ENCODE measurements around the gene PIP4K2C.

Gene PIP4K2C

GRCh38 chr12:57575771-57576612 lies 15.0 kb upstream of the PIP4K2C start:
- TF ChIP-seq, protein P1, sequence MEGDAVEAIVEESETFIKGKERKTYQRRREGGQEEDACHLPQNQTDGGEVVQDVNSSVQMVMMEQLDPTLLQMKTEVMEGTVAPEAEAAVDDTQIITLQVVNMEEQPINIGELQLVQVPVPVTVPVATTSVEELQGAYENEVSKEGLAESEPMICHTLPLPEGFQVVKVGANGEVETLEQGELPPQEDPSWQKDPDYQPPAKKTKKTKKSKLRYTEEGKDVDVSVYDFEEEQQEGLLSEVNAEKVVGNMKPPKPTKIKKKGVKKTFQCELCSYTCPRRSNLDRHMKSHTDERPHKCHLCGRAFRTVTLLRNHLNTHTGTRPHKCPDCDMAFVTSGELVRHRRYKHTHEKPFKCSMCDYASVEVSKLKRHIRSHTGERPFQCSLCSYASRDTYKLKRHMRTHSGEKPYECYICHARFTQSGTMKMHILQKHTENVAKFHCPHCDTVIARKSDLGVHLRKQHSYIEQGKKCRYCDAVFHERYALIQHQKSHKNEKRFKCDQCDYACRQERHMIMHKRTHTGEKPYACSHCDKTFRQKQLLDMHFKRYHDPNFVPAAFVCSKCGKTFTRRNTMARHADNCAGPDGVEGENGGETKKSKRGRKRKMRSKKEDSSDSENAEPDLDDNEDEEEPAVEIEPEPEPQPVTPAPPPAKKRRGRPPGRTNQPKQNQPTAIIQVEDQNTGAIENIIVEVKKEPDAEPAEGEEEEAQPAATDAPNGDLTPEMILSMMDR (IDR thresholded peaks at IDR 0.05; ENCODE audit: low read depth, low read length) = no peak
- DNase-seq (ENCODE audit: extremely low read depth, low read depth) = no peak

- TF ChIP-seq, protein P1 (IDR thresholded peaks at IDR 0.05; ENCODE audit: low read depth, low read length) = no peak
These were observed 14.3 kb upstream of the PIP4K2C start for GRCh38 chr12:57576613-57577160.

GRCh38 chr12:57577981-57578758 lies 12.8 kb upstream of the PIP4K2C start:
- TF ChIP-seq, protein P1 (IDR thresholded peaks at IDR 0.05; ENCODE audit: low read depth, low read length) = no peak
- DNase-seq (ENCODE audit: extremely low read depth, low read depth) = no peak

More at GRCh38 chr12:57576613-57577160, 14.3 kb upstream of the PIP4K2C start:
- DNase-seq (ENCODE audit: extremely low read depth, low read depth) = no peak

DNA sequence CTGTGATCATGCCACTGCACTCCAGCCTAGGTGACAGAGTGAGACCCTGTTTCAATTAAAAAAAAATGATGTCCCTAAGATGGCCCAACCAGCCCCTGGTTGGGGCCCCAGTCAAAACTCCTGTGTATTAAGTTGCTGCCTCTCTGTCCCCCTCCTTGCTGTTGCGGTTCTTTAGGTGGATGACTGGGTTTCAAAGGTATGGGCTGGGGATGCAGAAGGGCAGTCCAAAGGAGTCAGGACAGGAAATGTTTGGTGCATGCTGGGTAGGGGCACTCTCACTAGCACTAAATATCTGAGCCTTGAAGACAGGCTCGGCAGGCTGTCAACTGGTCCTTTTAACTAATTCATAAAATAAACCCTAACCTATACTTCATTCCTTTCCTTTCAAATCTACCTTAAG lies 12.0 kb upstream of the PIP4K2C start:
- no peak for DNase-seq (ENCODE audit: extremely low read depth, low read depth)
- TF ChIP-seq, protein P1 (IDR thresholded peaks at IDR 0.05; ENCODE audit: low read depth, low read length) = no peak

GRCh38 chr12:57579677-57580465 lies 11.1 kb upstream of the PIP4K2C start:
- TF ChIP-seq, protein P1 (IDR thresholded peaks at IDR 0.05; ENCODE audit: low read depth, low read length) = no peak
- no peak for DNase-seq (ENCODE audit: extremely low read depth, low read depth)

DNA sequence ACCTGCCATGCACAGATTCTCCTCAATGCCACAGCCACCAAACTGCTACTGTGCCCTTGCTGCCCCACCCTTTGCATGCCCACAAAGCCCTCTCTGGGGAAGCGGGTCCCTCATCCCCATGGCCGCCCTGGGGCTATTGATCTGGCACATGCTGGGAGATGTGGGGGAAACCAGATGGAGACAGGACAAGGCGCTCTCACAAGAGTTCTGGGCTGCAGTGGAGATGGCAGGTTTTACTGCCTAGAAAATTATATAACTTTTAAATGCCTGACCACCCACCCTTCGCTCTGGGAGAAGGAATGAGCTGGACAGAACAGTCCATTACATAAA lies 10.6 kb upstream of the PIP4K2C start:
- no peak for DNase-seq (ENCODE audit: extremely low read depth, low read depth)
- TF ChIP-seq, protein P1 (IDR thresholded peaks at IDR 0.05; ENCODE audit: low read depth, low read length) = no peak

All from AG09319 (cell line).